ENCODE measurements around the gene IGSF8.

Gene IGSF8

GRCh38 chr1:160148121-160148520 lies 49.7 kb upstream of the IGSF8 start:
- Histone ChIP-seq H3K27ac (ENCODE audit: extremely low read depth, low read depth, low read length) (no peak overlapping the region), H3K36me3 (ENCODE audit: control insufficient read depth in 2 of 2, insufficient read depth in 1 of 2, low read length in 2 of 2) (no peaks in the 10 kb centered on the region), H3K4me3 (ENCODE audit: low read depth, low read length) (no peak overlapping the region), H3K4me1 (ENCODE audit: control insufficient read depth, insufficient read depth, low read length) (no peaks in the 10 kb centered on the region), H3K9me3 (ENCODE audit: control insufficient read depth, insufficient read depth, low read depth, low read length) (no peaks in the 10 kb centered on the region)
- CTCF ChIA-PET: interaction anchor here (0.6 to 1.7 kb wide), 5 partner anchors 16 to 145 kb away, joined by 3 to 5 read pairs (median 3); no protein-coding TSS in a partner anchor
- no peak for TF ChIP-seq PRDM6 (tag by site-specific recombination; IDR thresholded peaks at IDR 0.05)
- POLR2A ChIA-PET: no interaction called here

GRCh38 chr1:160146107-160146506 lies 47.7 kb upstream of the IGSF8 start:
- no peaks in the 10 kb centered on the region for H3K4me1 ChIP-seq (ENCODE audit: control insufficient read depth, insufficient read depth, low read length)
- H3K4me3 ChIP-seq (ENCODE audit: low read depth, low read length): no peak overlapping the region
- ChIA-PET CTCF (interaction anchor here (0.9 kb wide), 1 partner anchor 43 kb away, joined by 3 read pairs; no protein-coding TSS in a partner anchor), POLR2A (interaction anchor here (1.3 kb wide), 1 partner anchor 23 kb away, joined by 3 read pairs; no protein-coding TSS in a partner anchor)
- H3K27ac ChIP-seq (ENCODE audit: extremely low read depth, low read depth, low read length): no peak overlapping the region
- H3K9me3 ChIP-seq (ENCODE audit: control insufficient read depth, insufficient read depth, low read depth, low read length): no peaks in the 10 kb centered on the region
- H3K36me3 ChIP-seq (ENCODE audit: control insufficient read depth in 2 of 2, insufficient read depth in 1 of 2, low read length in 2 of 2): no peaks in the 10 kb centered on the region
- TF ChIP-seq ZNF645 (tag by site-specific recombination; IDR thresholded peaks at IDR 0.05) (no peak), ZNF239 (tag by site-specific recombination; IDR thresholded peaks at IDR 0.05) (no peak), ZBTB44 (tag by site-specific recombination; IDR thresholded peaks at IDR 0.05) (no peak), ZNF785 (tag by site-specific recombination; IDR thresholded peaks at IDR 0.05) (no peak), FEZF1 (tag by site-specific recombination; IDR thresholded peaks at IDR 0.05) (no peak), ZNF629 (tag by site-specific recombination; IDR thresholded peaks at IDR 0.05) (no peak), KLF7 (tag by site-specific recombination; IDR thresholded peaks at IDR 0.05; ENCODE audit: borderline replicate concordance) (no peak), GLIS1 (tag by site-specific recombination; IDR thresholded peaks at IDR 0.05) (no peak), ZNF26 (tag by site-specific recombination; IDR thresholded peaks at IDR 0.05) (no peak), ZBTB6 (tag by site-specific recombination; IDR thresholded peaks at IDR 0.05) (no peak), TCF7L2 (IDR thresholded peaks at IDR 0.05; ENCODE audit: borderline replicate concordance, low read depth, low read length) (no peak), ZNF16 (tag by site-specific recombination; IDR thresholded peaks at IDR 0.05; ENCODE audit: low read depth) (no peak), ZNF155 (tag by site-specific recombination; IDR thresholded peaks at IDR 0.05) (no peak)

GRCh38 chr1:160144921-160145320 lies 46.5 kb upstream of the IGSF8 start:
- POLR2A ChIA-PET: no interaction called here
- Histone ChIP-seq H3K4me1 (ENCODE audit: control insufficient read depth, insufficient read depth, low read length) (no peaks in the 10 kb centered on the region), H3K4me3 (ENCODE audit: low read depth, low read length) (no peak overlapping the region), H3K27ac (ENCODE audit: extremely low read depth, low read depth, low read length) (no peak overlapping the region), H3K9me3 (ENCODE audit: control insufficient read depth, insufficient read depth, low read depth, low read length) (no peaks in the 10 kb centered on the region), H3K36me3 (ENCODE audit: control insufficient read depth in 2 of 2, insufficient read depth in 1 of 2, low read length in 2 of 2) (no peaks in the 10 kb centered on the region)
- CTCF ChIA-PET: interaction anchor here (0.9 kb wide), 1 partner anchor 42 kb away, joined by 3 read pairs; no protein-coding TSS in a partner anchor
- no peak for TF ChIP-seq PRDM6 (tag by site-specific recombination; IDR thresholded peaks at IDR 0.05)
- TF ChIP-seq GLIS2 (tag by site-specific recombination; IDR thresholded peaks at IDR 0.05): no peak
- TF ChIP-seq ZNF211 (tag by site-specific recombination; IDR thresholded peaks at IDR 0.05; ENCODE audit: low read depth): no peak
- TF ChIP-seq ZNF362 (tag by site-specific recombination; IDR thresholded peaks at IDR 0.05): no peak
- no peak for TF ChIP-seq ZNF133 (tag by site-specific recombination; IDR thresholded peaks at IDR 0.05)
- no peak for TF ChIP-seq PRDM1 (tag by site-specific recombination; IDR thresholded peaks at IDR 0.05)
- no peak for TF ChIP-seq MZF1 (tag by site-specific recombination; IDR thresholded peaks at IDR 0.05; ENCODE audit: borderline replicate concordance)
